Fibroblast of the aortic adventitia (primary cell): ENCODE measurements around the gene SNAP29. TPM values are rescaled to one million over a fixed set of nuclear protein-coding genes. Genes with fewer than 3 reads are reported as not detected.

ENCODE experiments used
- DNase-seq: peaks from one replicate; pipeline ENCODE4 v3.0.0-alpha.2; 2010; ENCODE audit warnings: low read depth
- H3K4me3 ChIP-seq: 2 replicates; pipeline ENCODE4 v1.5.1; 2011; ENCODE audit warnings: low read depth, mild to moderate bottlenecking, control low read depth, low read length, moderate library complexity
- CTCF ChIP-seq: IDR thresholded peaks from 2 replicates; pipeline ENCODE4 v1.5.1; 2011; ENCODE audit warnings: mild to moderate bottlenecking, low read length, control low read depth, inconsistent platforms; ENCODE audit not compliant: insufficient read depth
- total RNA-seq: library from RNA; depleted of rRNA; stranded (reverse); fragments of >200 nt; gene quantifications from 2 replicates; pipeline ENCODE4 v1.2.3, GENCODE V29; 2012; ENCODE audit warnings: low replicate concordance

SNAP29 gene
- total RNA-seq, 1 donor, result 15.5 TPM

GRCh38 chr22:20909543-20910303 is 50.9 kb downstream of the SNAP29 start:
- no peak for DNase-seq
- no peak for TF ChIP-seq CTCF
- H3K4me3 ChIP-seq, result no peak overlapping the region

DNA sequence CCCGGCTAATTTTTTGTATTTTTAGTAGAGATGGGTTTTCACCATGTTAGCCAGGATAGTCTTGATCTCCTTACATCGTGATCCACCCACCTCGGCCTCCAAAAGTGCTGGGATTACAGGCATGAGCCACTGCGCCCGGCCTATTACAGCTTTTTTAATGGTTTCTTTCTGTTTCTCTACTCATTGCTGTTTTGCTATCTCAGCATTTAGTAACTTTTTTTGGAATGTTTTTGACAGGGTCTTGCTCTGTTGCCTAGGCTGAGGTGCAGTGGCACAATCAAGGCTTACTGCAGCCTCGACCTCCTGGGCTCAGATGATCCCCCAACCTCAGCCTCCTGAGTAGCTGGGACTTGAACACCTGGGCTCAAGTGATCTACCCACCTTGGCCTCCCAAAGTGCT is 53.7 kb downstream of the SNAP29 start:
- no peak for DNase-seq
- no peak for TF ChIP-seq CTCF
- no peak overlapping the region for H3K4me3 ChIP-seq

GRCh38 chr22:20916916-20917810 is 58.4 kb downstream of the SNAP29 start, which contains the start of gene CRKL:
Gene CRKL (plus strand): TSS chr22:20917407. CDS start chr22:20917935, 528 bp downstream.
- TF ChIP-seq CTCF, result peak; percentile 91
- DNase-seq, result peak; percentile 97
- peak within 1 kb of the TSS; percentile 92 for H3K4me3 ChIP-seq

DNA sequence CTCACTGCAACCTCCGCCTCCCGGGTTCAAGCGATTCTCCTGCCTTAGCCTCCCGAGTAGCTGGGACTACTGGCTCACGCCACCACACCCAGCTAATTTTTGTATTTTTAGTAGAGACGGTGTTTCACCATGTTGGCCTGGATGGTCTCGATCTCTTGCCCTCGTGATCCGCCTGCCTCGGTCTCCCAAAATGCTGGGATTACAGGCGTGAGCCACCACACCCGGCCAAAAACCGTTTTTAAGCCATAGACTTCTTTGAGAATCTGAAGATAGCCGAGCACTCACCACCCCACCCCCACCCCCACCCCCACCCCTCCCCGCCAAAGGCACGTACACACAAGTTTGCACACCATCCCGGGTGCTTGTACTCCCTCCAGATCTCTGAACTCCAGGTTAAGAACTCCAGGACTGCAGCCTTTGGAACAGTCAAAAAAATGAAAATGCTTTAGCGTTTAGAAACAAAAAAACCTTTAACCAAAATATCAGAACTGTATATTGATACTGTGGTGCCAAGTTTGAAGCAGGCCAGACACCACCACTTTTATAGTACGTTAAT is 59.9 kb downstream of the SNAP29 start:
- no peak for TF ChIP-seq CTCF
- no peak for DNase-seq
- peak overlapping the region; percentile 92 for H3K4me3 ChIP-seq

DNA sequence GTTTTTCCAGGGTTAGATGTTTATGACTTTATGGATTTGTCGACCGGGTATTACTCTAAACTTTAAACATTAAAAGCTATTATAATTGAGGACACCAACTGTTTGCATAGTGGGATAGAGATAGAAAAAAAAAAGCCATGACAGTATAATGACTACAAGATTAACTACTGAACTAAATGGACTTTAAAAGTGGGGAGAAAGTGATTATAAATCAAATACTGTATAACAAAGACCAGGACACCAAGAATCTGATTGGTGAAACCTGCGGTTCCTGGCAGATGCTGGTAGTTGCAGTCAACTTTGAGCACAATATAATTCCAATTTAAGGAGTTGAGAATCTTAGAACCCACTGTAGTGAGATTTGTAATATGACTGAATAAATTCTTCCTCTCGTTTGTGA is 60.9 kb downstream of the SNAP29 start:
- H3K4me3 ChIP-seq, result peak overlapping the region; percentile 92
- DNase-seq, result peak; percentile 26
- TF ChIP-seq CTCF, result no peak

GRCh38 chr22:20920881-20921203 is 62.0 kb downstream of the SNAP29 start:
- TF ChIP-seq CTCF, result no peak
- peak overlapping the region; percentile 92 for H3K4me3 ChIP-seq
- DNase-seq, result no peak
